Measurements from ENCODE around the gene KSR1. TPM values are rescaled to one million over a fixed set of nuclear protein-coding genes. Genes with fewer than 3 reads are reported as not detected.

The KSR1 gene
- total RNA-seq, 2 donors from 2014 or later = 99.9 to 142 TPM

DNA sequence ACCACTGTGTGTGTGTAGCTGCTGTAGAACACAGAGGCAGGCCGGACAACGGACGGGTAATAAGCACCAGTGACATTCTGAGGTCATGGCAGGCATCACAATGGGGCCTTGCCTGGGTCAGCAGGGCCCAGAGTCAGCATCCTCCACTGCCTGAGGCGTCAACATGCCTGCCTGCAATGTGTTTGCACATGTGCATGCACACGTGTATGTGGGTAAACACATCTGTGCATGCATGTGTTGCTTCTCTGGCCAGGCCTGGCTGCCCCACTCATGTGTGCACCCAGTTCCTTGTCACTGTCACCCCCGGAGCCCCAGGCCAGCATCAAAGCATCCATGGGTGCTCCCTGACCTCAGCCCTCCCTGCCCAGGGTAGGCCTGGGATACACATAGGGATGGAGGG is 218.1 kb downstream of the KSR1 start:
- no peak overlapping the region for H3K4me3 ChIP-seq
- no peaks in the 10 kb centered on the region for H3K9me3 ChIP-seq
- 73 to 74% methylated on average over 1 to 6 of the region's 6 CpGs for WGBS, 2 donors
- no peak overlapping the region for H3K27ac ChIP-seq
- no peak for TF ChIP-seq POLR2A (IDR thresholded peaks at IDR 0.05)
- TF ChIP-seq, protein P1, sequence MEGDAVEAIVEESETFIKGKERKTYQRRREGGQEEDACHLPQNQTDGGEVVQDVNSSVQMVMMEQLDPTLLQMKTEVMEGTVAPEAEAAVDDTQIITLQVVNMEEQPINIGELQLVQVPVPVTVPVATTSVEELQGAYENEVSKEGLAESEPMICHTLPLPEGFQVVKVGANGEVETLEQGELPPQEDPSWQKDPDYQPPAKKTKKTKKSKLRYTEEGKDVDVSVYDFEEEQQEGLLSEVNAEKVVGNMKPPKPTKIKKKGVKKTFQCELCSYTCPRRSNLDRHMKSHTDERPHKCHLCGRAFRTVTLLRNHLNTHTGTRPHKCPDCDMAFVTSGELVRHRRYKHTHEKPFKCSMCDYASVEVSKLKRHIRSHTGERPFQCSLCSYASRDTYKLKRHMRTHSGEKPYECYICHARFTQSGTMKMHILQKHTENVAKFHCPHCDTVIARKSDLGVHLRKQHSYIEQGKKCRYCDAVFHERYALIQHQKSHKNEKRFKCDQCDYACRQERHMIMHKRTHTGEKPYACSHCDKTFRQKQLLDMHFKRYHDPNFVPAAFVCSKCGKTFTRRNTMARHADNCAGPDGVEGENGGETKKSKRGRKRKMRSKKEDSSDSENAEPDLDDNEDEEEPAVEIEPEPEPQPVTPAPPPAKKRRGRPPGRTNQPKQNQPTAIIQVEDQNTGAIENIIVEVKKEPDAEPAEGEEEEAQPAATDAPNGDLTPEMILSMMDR (IDR thresholded peaks at IDR 0.05) = no peak
- ATAC-seq = no peak
- no peaks in the 10 kb centered on the region for H3K27me3 ChIP-seq
- DNase-seq = no peak
- no peaks in the 10 kb centered on the region for H3K4me1 ChIP-seq
- H3K36me3 ChIP-seq (replicated peaks in 1 of 2; ENCODE audit: insufficient read depth in 1 of 2, low read depth in 2 of 2) = no peaks in the 10 kb centered on the region
- intact Hi-C loops (cut with DNase I) = no loop called here

Small RNAs within 50 kb of the gene (small RNA-seq; reads per million reads assigned to genes)
- gene AC015688.5 = not detected

Other genes starting within 250 kb of the KSR1 start
- gene WSB1, start 162.3 kb upstream of the KSR1 start, total RNA-seq = 100 to 1,000 TPM; 106 to 147 TPM
- gene LGALS9, start 174.7 kb downstream of the KSR1 start, total RNA-seq = 10 to 100 TPM in 1 of 2 donors, 1 to 10 TPM in 1; 6.3 to 21.3 TPM